ENCODE results near the gene TBX15. TPM values are rescaled to one million over a fixed set of nuclear protein-coding genes. Genes with fewer than 3 reads are reported as not detected.
"Not testable (repeated sequence)": the region's sequence is repeated elsewhere in the genome, so short reads cannot be mapped to it uniquely, and the experiment has no call there.

Gene TBX15
- total RNA-seq, 1 donor from 2014 or later, result 0.15 TPM

- Histone ChIP-seq H3K27ac (no peak overlapping the region), H3K9me3 (no peaks in the 10 kb centered on the region), H3K27me3 (ENCODE audit: low read depth) (no peaks in the 10 kb centered on the region), H3K4me3 (no peak overlapping the region), H3K4me1 (no peaks in the 10 kb centered on the region), H3K36me3 (no peaks in the 10 kb centered on the region)
- ATAC-seq, result no peak
- TF ChIP-seq CTCF (IDR thresholded peaks at IDR 0.05), result no peak
- intact Hi-C loops (cut with DNase I), result no loop called here
- no peak for DNase-seq
Measured at GRCh38 chr1:118960026-118960561, 28.0 kb downstream of the TBX15 start.

GRCh38 chr1:118958937-118959631 lies 29.1 kb downstream of the TBX15 start:
- H3K36me3 ChIP-seq, result no peaks in the 10 kb centered on the region
- no peak overlapping the region for H3K27ac ChIP-seq
- no peaks in the 10 kb centered on the region for H3K4me1 ChIP-seq
- intact Hi-C loops (cut with DNase I), result no loop called here
- no peak for TF ChIP-seq CTCF (IDR thresholded peaks at IDR 0.05)
- H3K4me3 ChIP-seq, result no peak overlapping the region
- H3K9me3 ChIP-seq, result no peaks in the 10 kb centered on the region
- no peak for DNase-seq
- ATAC-seq, result no peak
- no peaks in the 10 kb centered on the region for H3K27me3 ChIP-seq (ENCODE audit: low read depth)

- no peak for DNase-seq
- no peak overlapping the region for H3K4me3 ChIP-seq
- intact Hi-C loops (cut with DNase I), result no loop called here
- H3K4me1 ChIP-seq, result no peaks in the 10 kb centered on the region
- H3K36me3 ChIP-seq, result no peaks in the 10 kb centered on the region
- no peak overlapping the region for H3K27ac ChIP-seq
- no peak for TF ChIP-seq CTCF (IDR thresholded peaks at IDR 0.05)
- no peaks in the 10 kb centered on the region for H3K9me3 ChIP-seq
- no peak for ATAC-seq
- H3K27me3 ChIP-seq (ENCODE audit: low read depth), result no peaks in the 10 kb centered on the region
Measured at GRCh38 chr1:118958140-118958539, 30.0 kb downstream of the TBX15 start.

- H3K36me3 ChIP-seq; H3K4me1 ChIP-seq; H3K4me3 ChIP-seq; H3K27me3 ChIP-seq (ENCODE audit: low read depth); DNase-seq; H3K27ac ChIP-seq; H3K9me3 ChIP-seq; ATAC-seq; intact Hi-C loops (cut with DNase I): not testable (repeated sequence)
Measured at GRCh38 chr1:118957579-118957978, 30.6 kb downstream of the TBX15 start.

GRCh38 chr1:118954301-118954905 lies 33.7 kb downstream of the TBX15 start:
- no peaks in the 10 kb centered on the region for H3K4me1 ChIP-seq

More at GRCh38 chr1:118954301-118954905, 33.7 kb downstream of the TBX15 start:
- Histone ChIP-seq H3K27ac (no peak overlapping the region), H3K4me3 (no peak overlapping the region), H3K9me3 (no peaks in the 10 kb centered on the region), H3K27me3 (ENCODE audit: low read depth) (no peaks in the 10 kb centered on the region), H3K36me3 (no peaks in the 10 kb centered on the region)
- TF ChIP-seq CTCF (IDR thresholded peaks at IDR 0.05), result no peak
- intact Hi-C loops (cut with DNase I), result no loop called here
- ATAC-seq (no peak), DNase-seq (no peak)

Data from lower lobe of right lung (tissue), 2 donors.